ENCODE results near the gene HORMAD2.
A peak's percentile ranks its signal among the peaks of the same experiment; 100 is the strongest.
"Not testable (repeated sequence)": the region's sequence is repeated elsewhere in the genome, so short reads cannot be mapped to it uniquely, and the experiment has no call there.

The HORMAD2 gene

DNA sequence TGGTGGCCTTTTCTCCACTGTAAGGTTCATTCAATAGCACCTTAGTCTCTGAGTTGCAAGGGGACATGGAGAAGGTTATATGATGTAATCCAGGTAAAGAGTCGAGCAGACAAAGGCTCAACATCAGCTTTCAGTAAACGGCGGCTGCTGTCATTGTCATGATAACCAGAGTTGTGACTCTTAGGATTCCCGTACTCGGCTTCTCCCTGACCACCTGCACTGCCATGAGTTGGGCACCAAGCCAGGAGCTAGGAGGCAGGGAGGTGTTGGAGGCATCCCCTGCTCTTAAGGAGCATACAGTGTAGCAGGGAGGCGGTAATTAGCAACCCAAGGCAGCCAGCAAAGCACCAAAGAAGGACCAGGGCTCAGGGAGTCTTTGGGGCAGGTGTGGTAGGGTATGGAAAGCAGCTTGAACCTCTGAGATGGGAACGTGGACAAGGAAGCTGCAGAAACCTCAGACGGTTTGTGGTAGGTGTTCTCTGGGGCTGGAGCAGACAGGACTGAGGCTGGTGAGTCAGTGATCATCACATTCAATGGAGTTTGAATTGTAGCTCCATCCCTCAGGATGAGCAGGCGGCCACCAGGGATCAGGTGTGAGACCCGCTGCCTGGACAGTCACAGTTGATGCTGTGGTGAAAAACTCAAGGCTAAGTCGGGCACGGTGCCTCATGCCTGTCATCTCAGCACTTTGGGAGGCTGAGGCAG lies 134.6 kb downstream of the HORMAD2 start:
- peak; percentile 8 for DNase-seq

DNA sequence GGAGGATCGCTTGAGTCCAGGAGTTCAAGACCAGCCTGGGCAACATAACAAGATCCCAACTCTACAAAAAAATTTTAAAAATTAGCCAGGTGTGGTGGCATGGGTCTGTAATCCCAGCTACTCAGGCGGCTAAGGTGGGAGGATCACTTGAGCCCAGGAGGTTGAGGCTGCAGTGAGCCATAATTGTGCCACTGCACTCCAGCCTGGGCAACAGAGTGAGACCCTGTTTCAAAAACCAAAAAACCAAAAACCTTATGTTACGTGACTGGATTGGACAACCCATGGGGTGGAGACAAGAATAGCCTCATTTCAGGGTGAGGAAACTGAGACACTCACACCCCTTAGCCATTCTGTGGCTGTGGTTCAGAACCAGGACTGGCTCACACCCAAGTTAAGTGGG lies 136.0 kb downstream of the HORMAD2 start:
- not testable (repeated sequence) for DNase-seq

DNA sequence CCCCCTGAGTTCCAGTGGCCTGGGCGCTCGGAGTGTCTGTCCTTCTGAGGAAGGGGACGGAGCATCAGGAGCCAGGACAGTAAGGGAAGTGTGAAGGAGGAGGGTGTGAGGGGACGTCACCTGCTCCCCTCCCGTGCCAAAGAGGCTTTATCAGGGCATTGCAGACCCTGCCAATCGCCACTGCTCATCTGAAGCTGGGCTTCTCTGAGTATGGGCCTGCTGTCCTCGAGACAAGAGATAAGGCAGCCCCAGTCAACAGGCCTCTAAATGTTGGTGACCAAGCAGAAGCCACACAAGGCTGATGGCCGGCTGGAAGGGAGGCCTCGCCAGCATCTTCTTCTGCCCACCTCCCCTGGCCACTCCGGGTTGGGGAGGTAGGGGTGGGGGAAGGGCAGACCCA lies 136.4 kb downstream of the HORMAD2 start:
- no peak for DNase-seq

DNA sequence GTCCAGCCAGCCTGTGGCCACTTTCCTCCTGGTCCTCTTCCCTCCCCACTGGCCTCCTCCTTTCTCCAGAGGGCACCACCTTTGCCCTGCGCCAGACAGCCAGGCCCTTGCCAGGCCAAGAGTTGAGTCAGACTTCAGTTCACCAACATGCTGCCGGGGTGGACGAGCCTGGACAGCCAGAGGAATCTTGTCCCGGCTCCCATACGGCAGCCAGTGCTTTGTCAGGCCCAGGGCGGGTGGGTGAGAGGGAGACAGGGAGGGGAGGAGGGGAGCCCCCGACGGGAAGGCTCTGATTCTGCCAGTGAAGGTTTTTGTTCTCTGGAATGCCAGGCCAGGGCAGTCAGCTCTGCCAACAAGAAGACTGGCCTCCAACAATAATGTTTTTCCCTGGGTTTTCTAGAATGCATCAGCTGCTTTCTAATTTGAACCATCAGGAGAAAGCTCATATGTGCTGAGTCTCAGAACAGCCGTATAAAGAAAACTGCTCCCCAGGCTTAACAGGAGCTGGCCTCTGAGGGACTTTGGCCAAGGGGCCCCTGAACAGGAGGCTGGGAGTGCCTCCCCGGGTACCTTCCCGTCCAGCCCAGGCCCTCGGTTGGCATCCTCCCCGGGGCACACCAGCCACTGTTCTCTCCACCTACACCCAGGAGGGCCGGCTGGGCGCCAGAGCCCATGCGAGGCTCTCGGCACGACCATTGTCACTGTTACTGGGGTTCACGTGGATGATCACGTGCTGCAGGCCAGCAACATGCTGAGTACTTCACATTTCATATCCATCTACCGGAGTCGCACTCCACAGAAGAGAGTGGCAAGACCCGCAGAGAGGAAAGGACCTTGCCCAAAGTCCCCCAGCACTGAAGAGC lies 137.7 kb downstream of the HORMAD2 start:
- DNase-seq = no peak

DNA sequence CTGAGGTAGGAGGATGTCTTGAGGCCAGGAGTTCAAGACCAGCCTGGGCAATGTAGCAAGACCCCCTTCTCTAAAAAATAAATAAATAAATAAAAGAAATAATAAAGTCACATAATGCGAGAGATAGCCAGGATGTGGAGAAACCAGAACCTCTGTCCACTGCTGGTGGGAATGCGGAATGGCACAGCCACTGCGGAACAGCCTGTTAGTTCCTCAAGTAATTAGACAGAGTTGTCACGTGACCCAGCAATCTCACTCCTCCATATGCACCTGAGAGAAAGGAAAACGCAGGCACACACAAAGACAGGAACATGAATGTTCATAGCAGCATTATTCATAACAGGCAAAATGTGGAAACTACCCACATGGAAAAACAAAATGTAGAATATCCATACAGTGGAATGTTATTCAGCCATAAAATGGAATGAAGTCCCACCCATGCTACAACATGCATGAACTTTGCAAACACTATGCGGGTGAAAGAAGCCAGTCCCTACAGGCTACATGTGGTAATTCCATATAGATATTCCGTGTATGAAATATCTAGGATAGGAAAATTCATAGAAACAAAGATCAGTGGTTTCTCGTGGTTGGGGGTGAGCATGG lies 138.9 kb downstream of the HORMAD2 start:
- no peak for DNase-seq

DNA sequence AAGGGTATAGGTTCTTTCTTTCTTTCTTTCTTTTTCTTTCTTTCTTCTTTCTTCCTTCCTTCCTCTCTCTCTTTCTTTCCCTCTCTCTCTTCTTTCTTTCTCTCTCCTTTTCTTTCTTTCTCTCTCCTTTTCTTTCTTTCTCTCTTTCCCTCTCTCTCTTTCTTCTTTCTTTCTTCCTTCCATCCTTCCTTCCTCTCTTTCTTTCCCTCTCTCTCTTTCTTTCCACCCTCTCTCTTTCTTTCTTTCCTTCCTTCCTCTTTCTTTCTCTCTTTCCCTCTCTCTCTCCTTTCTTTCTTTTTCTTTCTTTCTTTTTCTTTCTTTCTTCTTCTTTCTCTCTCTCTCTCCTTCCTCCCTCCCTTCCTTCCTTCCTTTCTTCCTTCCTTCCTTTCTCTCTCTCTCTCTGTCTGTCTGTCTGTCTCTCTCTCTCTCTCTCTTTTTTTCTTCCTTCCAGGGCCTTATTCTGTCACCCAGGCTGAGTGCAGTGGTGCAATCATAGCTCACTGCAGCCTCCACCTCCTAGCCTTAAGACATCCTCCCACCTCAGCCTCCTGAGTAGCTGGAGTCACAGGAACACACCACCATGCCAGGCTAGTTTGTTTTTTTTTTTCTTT lies 139.5 kb downstream of the HORMAD2 start:
- DNase-seq = no peak

DNA sequence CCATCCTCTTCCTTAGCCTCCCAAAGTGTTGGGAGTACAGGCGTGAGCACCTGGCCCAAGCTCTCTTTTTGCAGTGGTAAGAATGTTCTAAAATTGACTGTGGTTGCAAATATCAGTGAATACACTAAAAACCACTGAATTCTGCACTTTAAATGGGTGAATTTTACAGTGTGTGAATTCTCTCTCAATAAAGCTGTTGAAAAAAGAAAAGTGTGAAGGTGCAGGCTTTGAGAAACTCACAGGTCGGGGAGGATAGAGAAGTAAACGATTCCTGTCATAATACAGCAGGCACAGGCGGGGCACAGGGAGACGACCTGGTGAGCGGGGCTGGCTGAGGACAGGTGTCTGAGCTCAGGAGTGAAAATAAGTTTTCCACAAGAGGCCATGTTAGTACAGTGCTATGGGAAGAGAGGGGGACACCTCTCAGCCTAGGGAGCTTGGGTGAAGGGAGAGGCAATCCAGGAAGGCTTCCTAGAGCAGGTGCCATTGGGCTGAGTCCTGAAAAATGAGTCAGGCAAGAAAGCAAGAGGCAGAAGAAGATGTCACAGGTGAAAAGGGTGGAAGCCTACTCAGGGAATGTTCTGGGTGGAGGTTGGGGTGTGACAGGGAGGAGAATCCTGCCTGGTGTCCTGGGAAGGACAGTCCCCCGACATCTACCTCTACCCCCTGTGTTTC lies 140.2 kb downstream of the HORMAD2 start:
- DNase-seq = no peak

DNA sequence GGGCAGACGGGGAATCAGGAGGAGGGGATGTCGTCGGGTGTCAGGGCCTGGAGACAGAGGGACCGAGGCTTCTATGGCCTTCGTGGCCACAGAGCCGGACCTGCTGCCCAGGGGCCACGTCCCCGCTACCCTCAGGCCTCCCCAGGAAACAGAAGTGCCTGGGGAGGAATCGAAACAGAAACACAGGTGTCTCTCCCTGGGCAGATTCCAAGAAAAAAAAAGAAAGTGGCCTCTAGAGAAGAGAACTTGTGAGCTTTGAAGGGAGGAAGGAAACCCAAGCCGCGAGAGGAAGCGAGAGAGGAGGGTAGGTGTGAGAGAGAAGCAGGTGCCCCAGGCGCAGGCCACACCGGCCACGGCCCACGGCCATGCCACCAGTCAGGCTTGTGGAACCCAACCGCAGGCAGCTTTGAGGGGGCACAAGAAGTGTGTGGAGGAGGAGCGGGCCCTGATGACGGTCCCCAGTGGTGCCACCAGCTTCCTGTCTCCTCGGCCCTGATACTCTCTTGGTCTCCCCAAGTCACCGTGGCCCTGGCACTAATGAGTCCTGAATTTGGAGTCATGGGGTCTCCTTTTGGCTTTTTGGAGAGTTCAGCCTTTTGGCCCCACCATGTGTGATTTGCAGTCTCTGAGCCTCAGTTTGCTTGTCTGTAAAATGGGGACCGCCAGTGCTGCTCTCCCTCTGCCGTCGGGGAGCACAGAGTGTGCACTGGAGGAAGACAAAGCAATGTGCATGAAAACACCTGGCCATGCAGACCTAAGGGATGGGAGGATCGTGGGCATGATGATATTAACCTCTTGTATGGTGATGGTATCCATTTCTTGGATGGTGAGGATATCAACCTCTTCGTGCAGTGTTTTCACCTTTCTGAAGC lies 141.1 kb downstream of the HORMAD2 start:
- DNase-seq = no peak

DNA sequence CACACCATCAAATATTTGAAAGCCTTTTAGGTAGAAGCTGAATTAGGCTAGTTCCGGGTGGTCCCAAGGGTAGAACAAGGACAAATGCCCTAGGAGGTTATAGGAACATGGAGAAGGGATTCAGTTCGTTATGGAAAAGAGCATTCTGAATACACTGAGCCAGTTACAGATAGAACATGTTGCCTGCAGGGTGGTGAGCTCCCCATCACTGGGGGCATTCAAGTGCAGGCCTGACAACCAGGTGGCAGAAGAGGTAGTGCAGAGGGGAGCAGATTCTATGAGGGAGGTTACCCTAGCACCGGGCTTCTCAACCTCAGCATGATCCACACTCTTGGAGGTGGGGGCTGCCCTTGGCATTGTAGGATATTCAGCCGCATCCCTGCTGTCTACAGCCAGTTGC lies 142.1 kb downstream of the HORMAD2 start:
- no peak for DNase-seq

DNA sequence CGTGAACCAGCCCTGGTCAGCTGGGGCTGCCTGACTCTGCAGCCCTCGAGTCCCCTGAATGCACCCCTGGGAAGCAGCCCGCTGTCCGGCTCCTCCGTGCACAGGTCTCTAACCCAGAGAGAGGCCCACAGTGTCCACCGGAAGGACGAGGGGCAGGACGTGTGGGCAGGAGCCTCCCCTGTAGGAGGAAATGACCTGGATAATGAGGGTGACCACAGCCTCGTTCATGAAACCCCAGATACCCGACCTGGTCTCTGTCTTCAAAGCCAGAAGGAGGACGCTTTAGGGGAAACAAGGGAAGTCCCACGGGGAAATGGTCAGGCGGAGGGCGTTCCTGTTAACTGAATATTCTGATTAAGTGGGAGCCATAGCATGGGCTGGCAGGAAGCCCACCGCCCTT lies 143.0 kb downstream of the HORMAD2 start:
- DNase-seq = no peak

DNA sequence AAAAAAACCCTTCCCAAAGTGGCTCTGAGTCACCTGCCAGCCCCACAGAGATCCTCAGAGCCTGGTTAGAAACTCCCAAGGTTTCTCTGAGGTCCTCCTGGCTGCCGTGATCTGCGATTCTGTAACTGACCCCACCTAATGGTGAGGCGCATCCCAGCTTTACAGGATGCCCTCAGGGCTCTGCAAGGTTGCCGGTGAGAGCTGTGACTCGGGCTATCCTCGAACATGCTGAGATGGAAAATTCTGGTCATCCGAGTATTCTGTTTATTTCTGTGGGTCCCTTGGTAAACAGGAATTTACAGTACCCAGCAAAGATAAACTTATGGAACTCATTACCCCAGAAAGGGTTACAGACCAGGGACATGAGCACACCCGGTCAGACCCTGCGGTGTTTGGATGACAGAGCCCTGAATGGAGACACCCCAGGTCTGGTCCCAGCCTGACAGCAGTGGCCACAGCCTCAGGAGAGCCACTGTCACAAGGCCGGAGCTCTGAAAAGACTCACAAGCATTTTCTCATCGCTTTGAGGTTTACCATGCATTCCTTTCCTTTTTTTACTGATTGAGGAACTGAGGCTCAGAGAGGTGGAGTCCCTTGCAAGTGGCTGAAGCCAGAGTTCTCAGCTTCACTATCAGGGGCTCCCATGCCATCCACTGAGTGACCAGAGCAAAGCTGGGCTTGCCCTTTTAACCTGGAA lies 144.0 kb downstream of the HORMAD2 start:
- DNase-seq = no peak

DNA sequence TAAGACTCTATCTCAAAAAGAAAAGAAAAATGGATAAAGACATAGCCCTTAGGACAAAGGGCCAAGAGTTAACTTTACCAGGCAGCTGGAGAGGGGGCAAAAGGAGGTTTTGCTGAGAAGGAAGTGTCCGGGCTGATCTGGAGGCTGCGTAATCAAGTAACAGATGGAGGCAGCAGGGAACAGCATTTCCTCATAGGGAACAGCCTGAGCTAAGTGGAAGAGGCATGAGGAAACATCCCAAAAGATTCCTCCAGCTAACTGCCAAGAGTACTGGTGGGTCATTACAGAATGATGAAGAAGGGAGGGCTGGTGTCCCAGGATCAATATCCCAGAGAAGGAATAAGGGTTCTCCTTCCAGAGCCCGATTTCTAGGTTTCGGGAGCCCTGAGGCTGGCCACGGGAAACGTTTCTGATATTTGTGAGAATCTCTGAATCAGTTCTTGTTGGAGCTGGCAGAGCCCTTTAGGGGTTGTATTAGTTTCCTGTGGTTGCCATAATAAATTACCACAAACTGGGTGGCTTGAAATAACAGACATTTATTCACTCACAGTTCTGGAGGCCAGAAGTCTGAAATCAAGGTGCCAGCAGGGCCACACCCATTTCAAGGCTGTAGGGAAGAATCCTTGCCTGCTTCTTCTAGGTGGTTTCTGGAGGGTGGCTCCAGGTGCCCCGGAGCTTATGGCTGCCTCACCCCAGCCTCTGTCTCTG lies 145.1 kb downstream of the HORMAD2 start:
- DNase-seq = no peak

DNA sequence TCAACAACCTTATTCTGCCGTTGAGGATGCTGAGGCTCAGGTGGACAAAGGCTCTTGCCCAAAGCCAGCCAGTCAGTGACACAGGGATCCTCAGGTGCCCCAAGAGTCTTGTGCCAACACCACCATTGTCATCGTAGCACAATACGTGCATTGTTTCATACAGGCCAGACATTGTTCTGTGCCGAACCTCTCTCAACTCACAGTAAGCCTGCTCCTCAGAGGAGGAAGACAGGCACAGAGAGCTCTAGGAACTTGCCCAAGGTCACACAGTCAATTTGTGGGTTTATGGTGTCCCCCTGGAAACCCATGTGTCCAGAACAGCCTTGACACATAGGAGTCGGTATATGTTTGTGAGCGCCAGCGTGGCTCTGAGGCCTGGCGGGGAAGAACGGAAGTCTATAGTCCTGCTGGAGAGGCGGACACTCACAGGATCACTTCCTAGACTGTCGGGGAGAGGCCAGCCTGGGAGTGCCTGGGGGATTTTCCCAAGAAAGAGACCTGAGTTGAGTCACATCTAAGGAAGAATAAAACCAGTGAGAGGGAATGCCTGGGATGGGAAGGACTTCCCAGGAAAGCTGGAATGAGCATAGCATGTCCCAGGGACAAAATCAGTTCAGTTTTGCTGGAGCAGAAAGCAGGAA lies 146.0 kb downstream of the HORMAD2 start:
- no peak for DNase-seq

Data from NCI-H146 (cell line).